Effector memory CD4-positive, alpha-beta T cell (primary cell): ENCODE data around the gene LMBRD2.

ENCODE experiments used
- DNase-seq, 3 donors: peaks; one replicate each; pipeline ENCODE4 v3.0.0-alpha.2; 2020
- H3K27ac ChIP-seq: 2 replicates; pipeline ENCODE4 v1.7.0; 2013; ENCODE audit warnings: mild to moderate bottlenecking, low read length, moderate library complexity; ENCODE audit not compliant: insufficient read depth, poor library complexity, severe bottlenecking
- H3K27me3 ChIP-seq: replicated peaks from 2 replicates; pipeline ENCODE4 v1.7.0; 2013; ENCODE audit warnings: mild to moderate bottlenecking, low read length; ENCODE audit not compliant: insufficient read depth, control insufficient read depth, poor library complexity, severe bottlenecking
- H3K36me3 ChIP-seq: 2 replicates; pipeline ENCODE4 v1.7.0; 2013; ENCODE audit warnings: mild to moderate bottlenecking, low read length, moderate library complexity; ENCODE audit not compliant: control insufficient read depth, insufficient read depth
- H3K4me1 ChIP-seq: 2 replicates; pipeline ENCODE4 v1.7.0; 2013; ENCODE audit warnings: low read length, mild to moderate bottlenecking; ENCODE audit not compliant: control insufficient read depth, insufficient read depth, poor library complexity, severe bottlenecking
- H3K4me3 ChIP-seq: 2 replicates; pipeline ENCODE4 v1.7.0; 2013; ENCODE audit warnings: low read length, low read depth, mild to moderate bottlenecking; ENCODE audit not compliant: insufficient read depth, poor library complexity, severe bottlenecking
- H3K9me3 ChIP-seq: 2 replicates; pipeline ENCODE4 v1.7.0; 2013; ENCODE audit warnings: mild to moderate bottlenecking, low read length, moderate library complexity; ENCODE audit not compliant: control insufficient read depth

The LMBRD2 gene

GRCh38 chr5:36055984-36056383 is 95.7 kb downstream of the LMBRD2 start:
- Histone ChIP-seq H3K4me1 (no peaks in the 10 kb centered on the region), H3K27me3 (no peaks in the 10 kb centered on the region), H3K36me3 (no peaks in the 10 kb centered on the region), H3K27ac (no peak overlapping the region), H3K4me3 (no peak overlapping the region), H3K9me3 (no peaks in the 10 kb centered on the region)
- no peak for DNase-seq

GRCh38 chr5:36054647-36055046 is 97.0 kb downstream of the LMBRD2 start:
- Histone ChIP-seq H3K27me3 (no peaks in the 10 kb centered on the region), H3K4me1 (no peaks in the 10 kb centered on the region), H3K27ac (no peak overlapping the region), H3K9me3 (no peaks in the 10 kb centered on the region), H3K4me3 (no peak overlapping the region), H3K36me3 (no peaks in the 10 kb centered on the region)
- DNase-seq, result no peak

GRCh38 chr5:36052538-36052937 is 99.1 kb downstream of the LMBRD2 start:
- no peaks in the 10 kb centered on the region for H3K36me3 ChIP-seq
- H3K27ac ChIP-seq, result no peak overlapping the region

GRCh38 chr5:36049949-36050348 is 101.7 kb downstream of the LMBRD2 start:
- H3K27ac ChIP-seq, result no peak overlapping the region
- H3K4me3 ChIP-seq, result no peak overlapping the region
- H3K9me3 ChIP-seq, result no peaks in the 10 kb centered on the region
- no peaks in the 10 kb centered on the region for H3K27me3 ChIP-seq
- DNase-seq, result no peak
- H3K4me1 ChIP-seq, result no peaks in the 10 kb centered on the region
- H3K36me3 ChIP-seq, result no peaks in the 10 kb centered on the region

More at GRCh38 chr5:36052538-36052937, 99.1 kb downstream of the LMBRD2 start:
- no peaks in the 10 kb centered on the region for H3K9me3 ChIP-seq
- H3K27me3 ChIP-seq, result no peaks in the 10 kb centered on the region
- H3K4me1 ChIP-seq, result no peaks in the 10 kb centered on the region
- H3K4me3 ChIP-seq, result no peak overlapping the region
- no peak for DNase-seq
